ENCODE data around the gene ERI3.

ERI3 gene

GRCh38 chr1:44351289-44351688, 3.8 kb downstream of the ERI3 start:
- FAIRE-seq (no peak), DNase-seq (ENCODE audit: insufficient read length, low spot score) (no peak)

GRCh38 chr1:44348061-44348485, 7.0 kb downstream of the ERI3 start:
- DNase-seq (ENCODE audit: insufficient read length, low spot score) (no peak), FAIRE-seq (no peak)

GRCh38 chr1:44347280-44347679, 7.8 kb downstream of the ERI3 start:
- DNase-seq (ENCODE audit: insufficient read length, low spot score) (no peak), FAIRE-seq (no peak)

- no peak for FAIRE-seq
- DNase-seq (ENCODE audit: insufficient read length, low spot score), result no peak
These were observed 8.2 kb downstream of the ERI3 start for GRCh38 chr1:44346878-44347277.

- DNase-seq (ENCODE audit: insufficient read length, low spot score) (no peak), FAIRE-seq (no peak)
These were observed 8.9 kb downstream of the ERI3 start for GRCh38 chr1:44346184-44346583.

GRCh38 chr1:44345187-44345775, 9.8 kb downstream of the ERI3 start:
- DNase-seq (ENCODE audit: insufficient read length, low spot score) (no peak), FAIRE-seq (no peak)

- FAIRE-seq (no peak), DNase-seq (ENCODE audit: insufficient read length, low spot score) (no peak)
These were observed 15.3 kb downstream of the ERI3 start for GRCh38 chr1:44339731-44340130.

- FAIRE-seq (no peak), DNase-seq (ENCODE audit: insufficient read length, low spot score) (no peak)
These were observed 16.9 kb downstream of the ERI3 start for GRCh38 chr1:44338136-44338535.

GRCh38 chr1:44336668-44337067, 18.4 kb downstream of the ERI3 start:
- FAIRE-seq (no peak), DNase-seq (ENCODE audit: insufficient read length, low spot score) (no peak)

- FAIRE-seq, result no peak
- no peak for DNase-seq (ENCODE audit: insufficient read length, low spot score)
These were observed 20.1 kb downstream of the ERI3 start for GRCh38 chr1:44334968-44335367.

- DNase-seq (ENCODE audit: insufficient read length, low spot score), result no peak
- no peak for FAIRE-seq
These were observed 21.7 kb downstream of the ERI3 start for GRCh38 chr1:44333376-44333775.

- FAIRE-seq (no peak), DNase-seq (ENCODE audit: insufficient read length, low spot score) (no peak)
These were observed 22.6 kb downstream of the ERI3 start for GRCh38 chr1:44332505-44332904.

- FAIRE-seq (no peak), DNase-seq (ENCODE audit: insufficient read length, low spot score) (no peak)
These were observed 24.1 kb downstream of the ERI3 start for GRCh38 chr1:44330935-44331334.

- DNase-seq (ENCODE audit: insufficient read length, low spot score) (no peak), FAIRE-seq (no peak)
These were observed 26.2 kb downstream of the ERI3 start for GRCh38 chr1:44328671-44329416.

- DNase-seq (ENCODE audit: insufficient read length, low spot score) (no peak), FAIRE-seq (no peak)
These were observed 27.2 kb downstream of the ERI3 start for GRCh38 chr1:44327679-44328491.

GRCh38 chr1:44326821-44327465, 28.1 kb downstream of the ERI3 start:
- DNase-seq (ENCODE audit: insufficient read length, low spot score) (no peak), FAIRE-seq (no peak)

GRCh38 chr1:44326024-44326701, 28.9 kb downstream of the ERI3 start:
- no peak for DNase-seq (ENCODE audit: insufficient read length, low spot score)
- FAIRE-seq, result no peak

- DNase-seq (ENCODE audit: insufficient read length, low spot score) (no peak), FAIRE-seq (no peak)
These were observed 31.1 kb downstream of the ERI3 start for GRCh38 chr1:44323947-44324346.

- no peak for FAIRE-seq
These were observed 32.7 kb downstream of the ERI3 start for GRCh38 chr1:44322367-44322766.

GRCh38 chr1:44321466-44321865, 33.6 kb downstream of the ERI3 start:
- no peak for DNase-seq (ENCODE audit: insufficient read length, low spot score)
- no peak for FAIRE-seq

More at GRCh38 chr1:44322367-44322766, 32.7 kb downstream of the ERI3 start:
- no peak for DNase-seq (ENCODE audit: insufficient read length, low spot score)

Measured in GM19239 (cell line).